GM23338 (cell line): ENCODE results near the gene SFT2D2. TPM values are rescaled to one million over a fixed set of nuclear protein-coding genes. Genes with fewer than 3 reads are reported as not detected.

Experiments used
- ATAC-seq: fragments of 200-7000 bp; cut with Tn5 transposase; 3 replicates; pipeline ENCODE4 v1.9.1; 2020
- DNase-seq: peaks from one replicate; pipeline ENCODE4 v3.0.0-alpha.2; 2015; ENCODE audit warnings: low spot score
- H2AFZ ChIP-seq: fragments of 200-600 bp; sonication (generic); 2 replicates; pipeline ENCODE4 v1.8.0; 2016; ENCODE audit warnings: antibody characterized with exemption, mild to moderate bottlenecking, moderate library complexity
- H3F3A ChIP-seq: fragments of 200-600 bp; sonication (generic); replicated peaks from 2 replicates; pipeline ENCODE4 v1.8.0; 2017; ENCODE audit warnings: antibody characterized with exemption, mixed run types, low read depth
- H3K27ac ChIP-seq: fragments of 200-600 bp; sonication (generic); 2 replicates; pipeline ENCODE4 v1.6.1; 2016; ENCODE audit warnings: low read depth
- H3K27me3 ChIP-seq: fragments of 200-600 bp; sonication (generic); 2 replicates; pipeline ENCODE4 v1.8.0; 2016; ENCODE audit warnings: mild to moderate bottlenecking, mixed run types, moderate library complexity; ENCODE audit not compliant: insufficient read depth
- H3K36me3 ChIP-seq: fragments of 200-600 bp; sonication (generic); 2 replicates; pipeline ENCODE4 v1.8.0; 2016; ENCODE audit warnings: mild to moderate bottlenecking; ENCODE audit not compliant: insufficient read depth
- H3K4me1 ChIP-seq: fragments of 200-600 bp; sonication (generic); 2 replicates; pipeline ENCODE4 v1.8.0; 2016; ENCODE audit warnings: mild to moderate bottlenecking, moderate library complexity; ENCODE audit not compliant: insufficient read depth
- H3K4me2 ChIP-seq: fragments of 200-600 bp; sonication (generic); 2 replicates; pipeline ENCODE4 v1.7.1; 2017; ENCODE audit warnings: mixed run types
- H3K4me3 ChIP-seq: fragments of 200-600 bp; sonication (generic); 2 replicates; pipeline ENCODE4 v1.6.1; 2016; ENCODE audit warnings: mixed run types
- H3K79me2 ChIP-seq: fragments of 200-600 bp; sonication (generic); replicated peaks from 2 replicates; pipeline ENCODE4 v1.8.0; 2017; ENCODE audit warnings: mild to moderate bottlenecking; ENCODE audit not compliant: insufficient read depth
- H3K9me2 ChIP-seq: fragments of 200-600 bp; sonication (generic); 2 replicates; pipeline ENCODE4 v1.8.0; 2017; ENCODE audit not compliant: insufficient read depth
- H4K20me1 ChIP-seq: fragments of 200-600 bp; sonication (generic); replicated peaks from 2 replicates; pipeline ENCODE4 v1.8.0; 2017; ENCODE audit warnings: mild to moderate bottlenecking; ENCODE audit not compliant: insufficient read depth
- H3K27ac Mint-ChIP-seq: 2 replicates; pipeline ENCODE4 v1.8.0; 2020; ENCODE audit warnings: inconsistent platforms, mild to moderate bottlenecking, moderate library complexity, mixed read lengths
- H3K27me3 Mint-ChIP-seq: 3 replicates; pipeline ENCODE4 v1.8.0; 2022; ENCODE audit warnings: low read depth, mild to moderate bottlenecking, moderate library complexity, mixed read lengths, inconsistent platforms; ENCODE audit not compliant: insufficient read depth, poor library complexity
- H3K36me3 Mint-ChIP-seq: 3 replicates; pipeline ENCODE4 v1.8.0; 2021; ENCODE audit warnings: low read depth, mild to moderate bottlenecking, inconsistent platforms, moderate library complexity, mixed read lengths
- H3K4me1 Mint-ChIP-seq: 3 replicates; pipeline ENCODE4 v1.8.0; 2020; ENCODE audit warnings: mild to moderate bottlenecking, inconsistent platforms, mixed read lengths
- H3K4me3 Mint-ChIP-seq: 3 replicates; pipeline ENCODE4 v1.8.0; 2021; ENCODE audit warnings: moderate library complexity, mild to moderate bottlenecking, inconsistent platforms, mixed read lengths
- H3K9me3 Mint-ChIP-seq: 3 replicates; pipeline ENCODE4 v1.8.0; 2020; ENCODE audit warnings: moderate library complexity, mild to moderate bottlenecking, inconsistent platforms, mixed read lengths
- CREB1 ChIP-seq: fragments of 250-450 bp; sonication (Bioruptor Pico); IDR thresholded peaks from 2 replicates; pipeline ENCODE4 v1.5.0; 2020; ENCODE audit warnings: low read depth, mild to moderate bottlenecking, moderate library complexity
- EZH2phosphoT487 ChIP-seq: fragments of 200-600 bp; sonication (generic); IDR thresholded peaks from one replicate; pipeline ENCODE4 v1.8.1; 2018; ENCODE audit warnings: antibody characterized with exemption; ENCODE audit not compliant: unreplicated experiment
- NANOG ChIP-seq: IDR thresholded peaks from 2 replicates; pipeline ENCODE4 v1.6.1; 2016; ENCODE audit warnings: antibody characterized with exemption, borderline replicate concordance
- POLR2AphosphoS5 ChIP-seq: IDR thresholded peaks from 2 replicates; pipeline ENCODE4 v1.6.1; 2016; ENCODE audit warnings: antibody characterized with exemption, low read depth
- STAT1 ChIP-seq: IDR thresholded peaks from one replicate; pipeline ENCODE4 v1.6.1; 2016; ENCODE audit warnings: antibody characterized with exemption; ENCODE audit not compliant: unreplicated experiment
- ZNF114 ChIP-seq: fragments of 250-450 bp; sonication (Bioruptor Pico); IDR thresholded peaks from 2 replicates; pipeline ENCODE4 v1.5.0; 2020; ENCODE audit warnings: mild to moderate bottlenecking, moderate library complexity
- polyA plus RNA-seq: library from polyadenylated mRNA; unstranded; fragments of >200 nt; fragmentation: Nextera tagmentation; extraction: Ambion mirVana; gene quantifications from 2 replicates; pipeline ENCODE4 v1.2.1, GENCODE V29; 2016
- total RNA-seq: library from RNA; depleted of rRNA; stranded (reverse); fragments of >200 nt; shearing (Covaris generic); gene quantifications from 2 replicates; pipeline ENCODE4 v1.2.3, GENCODE V29; 2014
- TF ChIP-seq, protein P1 (sequence below): fragments of 250-450 bp; sonication (Bioruptor Pico); IDR thresholded peaks from 2 replicates; pipeline ENCODE4 v1.5.0; 2020; ENCODE audit warnings: mild to moderate bottlenecking, moderate library complexity
- TF ChIP-seq, protein P2 (sequence below): IDR thresholded peaks from 2 replicates; pipeline ENCODE4 v1.6.1; 2016; ENCODE audit warnings: antibody characterized with exemption
- TF ChIP-seq, protein P3 (sequence below): IDR thresholded peaks from one replicate; pipeline ENCODE4 v1.6.1; 2018; ENCODE audit warnings: antibody characterized with exemption; ENCODE audit not compliant: unreplicated experiment
- TF ChIP-seq, protein P4 (sequence below), 2 experiments: fragments of 200-600 bp in 1 of 2; sonication (generic) in 1 of 2; conservative IDR thresholded peaks; 2 replicates each; pipeline versions ENCODE4 v1.5.1 to v1.6.1; 2016 to 2017; ENCODE audit warnings: antibody characterized with exemption in 2 of 2, low read depth in 2 of 2, mild to moderate bottlenecking in 2 of 2, moderate library complexity in 1 of 2

SFT2D2 gene
- total and polyA plus RNA-seq, 2 experiments from 2014 or later: 7.6 to 27.2 TPM

DNA sequence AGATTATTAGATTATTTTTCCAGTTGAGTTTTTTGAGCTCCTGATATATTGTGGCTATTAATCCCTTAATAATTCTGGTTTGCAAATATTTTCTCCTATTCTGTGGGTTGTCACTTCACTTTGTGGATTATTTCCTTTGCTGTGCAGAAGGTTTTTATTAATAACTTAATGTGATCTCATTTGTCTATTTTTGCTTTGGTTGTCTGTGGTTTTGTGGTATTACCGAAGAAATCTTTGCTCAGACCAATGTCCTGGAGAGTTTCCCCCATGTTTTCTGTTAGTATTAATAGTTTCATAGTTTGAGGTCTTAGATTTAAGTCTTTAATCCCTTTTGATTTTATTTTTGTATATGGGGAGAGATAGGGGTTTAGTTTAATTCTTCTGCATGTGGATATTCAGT is 47.8 kb downstream of the SFT2D2 start:
- no peaks in the 10 kb centered on the region for H4K20me1 ChIP-seq
- Mint-ChIP-seq H3K27ac (no peak overlapping the region), H3K4me1 (peaks cover 3% of the 10 kb centered on the region; the same call in 1 of the 3 replicates), H3K4me3 (no peak overlapping the region), H3K27me3 (no peaks in the 10 kb centered on the region), H3K36me3 (no peaks in the 10 kb centered on the region), H3K9me3 (no peaks in the 10 kb centered on the region)
- ATAC-seq: no peak
- no peaks in the 10 kb centered on the region for H3K36me3 ChIP-seq
- no peak for DNase-seq
- H3K79me2 ChIP-seq: no peaks in the 10 kb centered on the region
- H3K27me3 ChIP-seq: no peaks in the 10 kb centered on the region
- no peak overlapping the region for H3K4me2 ChIP-seq
- H2AFZ ChIP-seq: no peak overlapping the region
- H3K4me1 ChIP-seq: no peaks in the 10 kb centered on the region
- H3K27ac ChIP-seq: no peak overlapping the region
- no peaks in the 10 kb centered on the region for H3K9me2 ChIP-seq
- H3F3A ChIP-seq: no peaks in the 10 kb centered on the region
- TF ChIP-seq ZNF114 (CRISPR knock-in tag) (no peak), EZH2phosphoT487 (no peak), POLR2AphosphoS5 (no peak), STAT1 (no peak), NANOG (no peak), CREB1 (CRISPR knock-in tag) (no peak)
- TF ChIP-seq, protein P1, sequence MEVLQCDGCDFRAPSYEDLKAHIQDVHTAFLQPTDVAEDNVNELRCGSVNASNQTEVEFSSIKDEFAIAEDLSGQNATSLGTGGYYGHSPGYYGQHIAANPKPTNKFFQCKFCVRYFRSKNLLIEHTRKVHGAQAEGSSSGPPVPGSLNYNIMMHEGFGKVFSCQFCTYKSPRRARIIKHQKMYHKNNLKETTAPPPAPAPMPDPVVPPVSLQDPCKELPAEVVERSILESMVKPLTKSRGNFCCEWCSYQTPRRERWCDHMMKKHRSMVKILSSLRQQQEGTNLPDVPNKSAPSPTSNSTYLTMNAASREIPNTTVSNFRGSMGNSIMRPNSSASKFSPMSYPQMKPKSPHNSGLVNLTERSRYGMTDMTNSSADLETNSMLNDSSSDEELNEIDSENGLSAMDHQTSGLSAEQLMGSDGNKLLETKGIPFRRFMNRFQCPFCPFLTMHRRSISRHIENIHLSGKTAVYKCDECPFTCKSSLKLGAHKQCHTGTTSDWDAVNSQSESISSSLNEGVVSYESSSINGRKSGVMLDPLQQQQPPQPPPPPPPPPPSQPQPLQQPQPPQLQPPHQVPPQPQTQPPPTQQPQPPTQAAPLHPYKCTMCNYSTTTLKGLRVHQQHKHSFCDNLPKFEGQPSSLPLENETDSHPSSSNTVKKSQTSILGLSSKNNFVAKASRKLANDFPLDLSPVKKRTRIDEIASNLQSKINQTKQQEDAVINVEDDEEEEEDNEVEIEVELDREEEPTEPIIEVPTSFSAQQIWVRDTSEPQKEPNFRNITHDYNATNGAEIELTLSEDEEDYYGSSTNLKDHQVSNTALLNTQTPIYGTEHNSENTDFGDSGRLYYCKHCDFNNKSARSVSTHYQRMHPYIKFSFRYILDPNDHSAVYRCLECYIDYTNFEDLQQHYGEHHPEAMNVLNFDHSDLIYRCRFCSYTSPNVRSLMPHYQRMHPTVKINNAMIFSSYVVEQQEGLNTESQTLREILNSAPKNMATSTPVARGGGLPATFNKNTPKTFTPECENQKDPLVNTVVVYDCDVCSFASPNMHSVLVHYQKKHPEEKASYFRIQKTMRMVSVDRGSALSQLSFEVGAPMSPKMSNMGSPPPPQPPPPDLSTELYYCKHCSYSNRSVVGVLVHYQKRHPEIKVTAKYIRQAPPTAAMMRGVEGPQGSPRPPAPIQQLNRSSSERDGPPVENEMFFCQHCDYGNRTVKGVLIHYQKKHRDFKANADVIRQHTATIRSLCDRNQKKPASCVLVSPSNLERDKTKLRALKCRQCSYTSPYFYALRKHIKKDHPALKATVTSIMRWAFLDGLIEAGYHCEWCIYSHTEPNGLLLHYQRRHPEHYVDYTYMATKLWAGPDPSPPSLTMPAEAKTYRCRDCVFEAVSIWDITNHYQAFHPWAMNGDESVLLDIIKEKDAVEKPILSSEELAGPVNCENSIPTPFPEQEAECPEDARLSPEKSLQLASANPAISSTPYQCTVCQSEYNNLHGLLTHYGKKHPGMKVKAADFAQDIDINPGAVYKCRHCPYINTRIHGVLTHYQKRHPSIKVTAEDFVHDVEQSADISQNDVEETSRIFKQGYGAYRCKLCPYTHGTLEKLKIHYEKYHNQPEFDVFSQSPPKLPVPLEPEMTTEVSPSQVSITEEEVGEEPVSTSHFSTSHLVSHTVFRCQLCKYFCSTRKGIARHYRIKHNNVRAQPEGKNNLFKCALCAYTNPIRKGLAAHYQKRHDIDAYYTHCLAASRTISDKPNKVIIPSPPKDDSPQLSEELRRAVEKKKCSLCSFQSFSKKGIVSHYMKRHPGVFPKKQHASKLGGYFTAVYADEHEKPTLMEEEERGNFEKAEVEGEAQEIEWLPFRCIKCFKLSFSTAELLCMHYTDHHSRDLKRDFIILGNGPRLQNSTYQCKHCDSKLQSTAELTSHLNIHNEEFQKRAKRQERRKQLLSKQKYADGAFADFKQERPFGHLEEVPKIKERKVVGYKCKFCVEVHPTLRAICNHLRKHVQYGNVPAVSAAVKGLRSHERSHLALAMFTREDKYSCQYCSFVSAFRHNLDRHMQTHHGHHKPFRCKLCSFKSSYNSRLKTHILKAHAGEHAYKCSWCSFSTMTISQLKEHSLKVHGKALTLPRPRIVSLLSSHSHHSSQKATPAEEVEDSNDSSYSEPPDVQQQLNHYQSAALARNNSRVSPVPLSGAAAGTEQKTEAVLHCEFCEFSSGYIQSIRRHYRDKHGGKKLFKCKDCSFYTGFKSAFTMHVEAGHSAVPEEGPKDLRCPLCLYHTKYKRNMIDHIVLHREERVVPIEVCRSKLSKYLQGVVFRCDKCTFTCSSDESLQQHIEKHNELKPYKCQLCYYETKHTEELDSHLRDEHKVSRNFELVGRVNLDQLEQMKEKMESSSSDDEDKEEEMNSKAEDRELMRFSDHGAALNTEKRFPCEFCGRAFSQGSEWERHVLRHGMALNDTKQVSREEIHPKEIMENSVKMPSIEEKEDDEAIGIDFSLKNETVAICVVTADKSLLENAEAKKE (CRISPR knock-in tag): no peak
- TF ChIP-seq, protein P2, sequence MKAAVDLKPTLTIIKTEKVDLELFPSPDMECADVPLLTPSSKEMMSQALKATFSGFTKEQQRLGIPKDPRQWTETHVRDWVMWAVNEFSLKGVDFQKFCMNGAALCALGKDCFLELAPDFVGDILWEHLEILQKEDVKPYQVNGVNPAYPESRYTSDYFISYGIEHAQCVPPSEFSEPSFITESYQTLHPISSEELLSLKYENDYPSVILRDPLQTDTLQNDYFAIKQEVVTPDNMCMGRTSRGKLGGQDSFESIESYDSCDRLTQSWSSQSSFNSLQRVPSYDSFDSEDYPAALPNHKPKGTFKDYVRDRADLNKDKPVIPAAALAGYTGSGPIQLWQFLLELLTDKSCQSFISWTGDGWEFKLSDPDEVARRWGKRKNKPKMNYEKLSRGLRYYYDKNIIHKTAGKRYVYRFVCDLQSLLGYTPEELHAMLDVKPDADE: no peak
- TF ChIP-seq, protein P3, sequence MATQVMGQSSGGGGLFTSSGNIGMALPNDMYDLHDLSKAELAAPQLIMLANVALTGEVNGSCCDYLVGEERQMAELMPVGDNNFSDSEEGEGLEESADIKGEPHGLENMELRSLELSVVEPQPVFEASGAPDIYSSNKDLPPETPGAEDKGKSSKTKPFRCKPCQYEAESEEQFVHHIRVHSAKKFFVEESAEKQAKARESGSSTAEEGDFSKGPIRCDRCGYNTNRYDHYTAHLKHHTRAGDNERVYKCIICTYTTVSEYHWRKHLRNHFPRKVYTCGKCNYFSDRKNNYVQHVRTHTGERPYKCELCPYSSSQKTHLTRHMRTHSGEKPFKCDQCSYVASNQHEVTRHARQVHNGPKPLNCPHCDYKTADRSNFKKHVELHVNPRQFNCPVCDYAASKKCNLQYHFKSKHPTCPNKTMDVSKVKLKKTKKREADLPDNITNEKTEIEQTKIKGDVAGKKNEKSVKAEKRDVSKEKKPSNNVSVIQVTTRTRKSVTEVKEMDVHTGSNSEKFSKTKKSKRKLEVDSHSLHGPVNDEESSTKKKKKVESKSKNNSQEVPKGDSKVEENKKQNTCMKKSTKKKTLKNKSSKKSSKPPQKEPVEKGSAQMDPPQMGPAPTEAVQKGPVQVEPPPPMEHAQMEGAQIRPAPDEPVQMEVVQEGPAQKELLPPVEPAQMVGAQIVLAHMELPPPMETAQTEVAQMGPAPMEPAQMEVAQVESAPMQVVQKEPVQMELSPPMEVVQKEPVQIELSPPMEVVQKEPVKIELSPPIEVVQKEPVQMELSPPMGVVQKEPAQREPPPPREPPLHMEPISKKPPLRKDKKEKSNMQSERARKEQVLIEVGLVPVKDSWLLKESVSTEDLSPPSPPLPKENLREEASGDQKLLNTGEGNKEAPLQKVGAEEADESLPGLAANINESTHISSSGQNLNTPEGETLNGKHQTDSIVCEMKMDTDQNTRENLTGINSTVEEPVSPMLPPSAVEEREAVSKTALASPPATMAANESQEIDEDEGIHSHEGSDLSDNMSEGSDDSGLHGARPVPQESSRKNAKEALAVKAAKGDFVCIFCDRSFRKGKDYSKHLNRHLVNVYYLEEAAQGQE: no peak
- TF ChIP-seq, protein P4, sequence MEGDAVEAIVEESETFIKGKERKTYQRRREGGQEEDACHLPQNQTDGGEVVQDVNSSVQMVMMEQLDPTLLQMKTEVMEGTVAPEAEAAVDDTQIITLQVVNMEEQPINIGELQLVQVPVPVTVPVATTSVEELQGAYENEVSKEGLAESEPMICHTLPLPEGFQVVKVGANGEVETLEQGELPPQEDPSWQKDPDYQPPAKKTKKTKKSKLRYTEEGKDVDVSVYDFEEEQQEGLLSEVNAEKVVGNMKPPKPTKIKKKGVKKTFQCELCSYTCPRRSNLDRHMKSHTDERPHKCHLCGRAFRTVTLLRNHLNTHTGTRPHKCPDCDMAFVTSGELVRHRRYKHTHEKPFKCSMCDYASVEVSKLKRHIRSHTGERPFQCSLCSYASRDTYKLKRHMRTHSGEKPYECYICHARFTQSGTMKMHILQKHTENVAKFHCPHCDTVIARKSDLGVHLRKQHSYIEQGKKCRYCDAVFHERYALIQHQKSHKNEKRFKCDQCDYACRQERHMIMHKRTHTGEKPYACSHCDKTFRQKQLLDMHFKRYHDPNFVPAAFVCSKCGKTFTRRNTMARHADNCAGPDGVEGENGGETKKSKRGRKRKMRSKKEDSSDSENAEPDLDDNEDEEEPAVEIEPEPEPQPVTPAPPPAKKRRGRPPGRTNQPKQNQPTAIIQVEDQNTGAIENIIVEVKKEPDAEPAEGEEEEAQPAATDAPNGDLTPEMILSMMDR (conservative IDR thresholded peaks at IDR 0.05; ENCODE audit: low read depth in 2 of 2): no peak
- no peak overlapping the region for H3K4me3 ChIP-seq
